HG03097 (cell line): ENCODE results near the gene KAZN.

Experiments used
- ATAC-seq: cut with Tn5 transposase; IDR thresholded peaks from one replicate; pipeline ENCODE4 v1.9.1; 2021; ENCODE audit not compliant: unreplicated experiment, low FRiP score

KAZN gene

DNA sequence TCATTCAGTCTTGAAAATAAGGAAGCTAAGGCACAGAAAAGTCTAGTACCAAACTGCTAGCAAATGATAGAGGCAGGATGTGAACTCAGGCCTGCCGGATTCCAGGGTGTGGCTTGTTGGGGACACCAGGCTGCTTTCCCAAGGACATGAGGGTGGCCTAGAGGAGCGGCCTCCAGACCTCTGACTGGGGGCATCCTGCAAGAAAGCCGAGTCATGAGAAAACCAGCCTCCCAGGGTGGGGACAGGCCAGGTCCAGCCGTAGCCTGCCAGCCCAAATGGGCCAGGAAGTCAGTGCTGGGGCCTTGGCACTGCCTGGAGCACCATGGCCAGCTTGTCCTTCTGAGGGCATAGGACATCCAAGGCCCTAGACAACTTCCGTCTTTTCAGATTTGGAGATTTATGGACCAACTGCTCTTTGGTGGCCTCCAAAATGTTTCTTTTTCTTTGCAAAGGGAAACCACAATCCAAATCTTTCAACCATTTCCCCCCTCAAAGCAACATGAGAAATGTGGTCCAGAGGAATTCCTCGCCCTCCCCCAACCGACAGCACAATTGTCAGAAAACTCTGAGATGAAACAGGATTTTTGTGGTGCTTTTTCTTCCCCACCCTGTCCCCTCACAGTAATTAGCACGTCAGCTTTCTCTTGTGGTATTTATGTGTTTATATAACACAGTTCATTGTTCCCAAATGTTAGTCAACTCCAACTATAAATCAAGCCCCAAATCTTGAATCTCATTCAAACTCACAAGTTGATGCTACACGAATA lies 212.3 kb downstream of the KAZN start:
- no peak for ATAC-seq

GRCh38 chr1:14811573-14811972 lies 213.1 kb downstream of the KAZN start:
- no peak for ATAC-seq

- ATAC-seq: no peak
Measured at GRCh38 chr1:14812189-14812588, 213.7 kb downstream of the KAZN start.

GRCh38 chr1:14815175-14815877 lies 216.8 kb downstream of the KAZN start:
- no peak for ATAC-seq

DNA sequence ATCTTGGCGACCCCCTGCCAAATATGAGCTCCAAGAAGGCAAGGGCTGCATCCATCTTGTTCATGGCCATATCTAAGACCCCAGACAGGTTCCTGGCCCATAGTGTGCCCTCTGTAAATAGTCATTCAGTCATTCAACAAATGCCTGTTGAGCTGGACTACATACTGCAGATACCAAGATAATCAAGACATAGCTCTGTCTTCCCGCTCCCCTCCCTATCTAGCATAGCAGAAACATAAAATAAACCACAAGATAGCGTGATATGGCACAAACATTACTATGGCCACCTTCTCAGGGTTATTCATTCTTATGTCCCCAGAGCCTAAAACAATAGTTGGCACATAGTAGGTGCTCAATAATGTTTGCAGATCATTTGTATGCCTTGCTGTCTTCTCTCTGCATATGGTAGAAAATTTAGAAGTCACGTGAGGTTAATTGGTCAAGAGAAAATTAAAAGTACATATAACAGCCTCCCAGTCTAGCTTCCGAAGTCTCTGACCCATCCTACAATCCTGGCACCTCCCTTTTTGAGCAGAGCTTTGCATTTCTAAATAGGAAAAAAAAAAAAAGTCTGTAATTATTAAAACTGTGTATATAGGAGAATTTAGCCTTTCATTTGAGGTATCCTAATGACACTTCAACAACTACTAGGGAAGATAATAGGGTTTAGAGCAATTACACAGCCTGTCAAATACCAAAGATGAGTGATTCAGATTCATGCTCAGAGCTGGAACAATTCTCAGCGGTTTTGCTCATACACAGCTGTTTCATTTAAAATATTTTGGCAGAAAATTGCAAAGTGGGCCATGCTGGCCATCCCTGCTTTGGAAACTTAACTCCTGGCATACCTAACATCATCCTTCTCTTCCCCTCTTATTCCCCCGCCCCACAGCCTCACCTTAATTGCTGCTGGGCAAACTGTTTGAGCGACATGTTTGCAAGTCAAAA lies 219.0 kb downstream of the KAZN start:
- no peak for ATAC-seq

- ATAC-seq: no peak
Measured at GRCh38 chr1:14820295-14821085, 222.0 kb downstream of the KAZN start.

DNA sequence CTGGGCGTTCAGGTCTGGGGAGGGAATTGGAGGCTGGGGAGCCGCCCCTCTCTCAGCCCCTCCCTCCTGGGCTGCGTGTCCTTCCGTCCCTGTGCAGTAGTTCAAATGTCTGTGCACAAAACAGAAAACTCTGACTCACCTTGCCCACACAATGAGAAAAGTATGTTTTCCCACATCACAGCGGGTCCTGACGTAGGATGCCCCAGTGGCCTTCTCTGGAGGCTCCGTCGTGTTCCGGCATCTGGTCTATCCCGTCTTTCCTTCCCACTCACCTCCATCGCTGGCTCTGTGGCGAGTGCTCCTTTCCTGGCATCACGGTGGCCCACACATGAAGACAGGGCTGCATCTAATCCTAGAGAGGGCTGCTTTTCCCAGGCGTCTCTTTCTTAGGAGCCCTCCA lies 224.0 kb downstream of the KAZN start:
- no peak for ATAC-seq

- no peak for ATAC-seq
Measured at GRCh38 chr1:14822996-14823395, 224.5 kb downstream of the KAZN start.

GRCh38 chr1:14824314-14824915 lies 225.9 kb downstream of the KAZN start:
- no peak for ATAC-seq

DNA sequence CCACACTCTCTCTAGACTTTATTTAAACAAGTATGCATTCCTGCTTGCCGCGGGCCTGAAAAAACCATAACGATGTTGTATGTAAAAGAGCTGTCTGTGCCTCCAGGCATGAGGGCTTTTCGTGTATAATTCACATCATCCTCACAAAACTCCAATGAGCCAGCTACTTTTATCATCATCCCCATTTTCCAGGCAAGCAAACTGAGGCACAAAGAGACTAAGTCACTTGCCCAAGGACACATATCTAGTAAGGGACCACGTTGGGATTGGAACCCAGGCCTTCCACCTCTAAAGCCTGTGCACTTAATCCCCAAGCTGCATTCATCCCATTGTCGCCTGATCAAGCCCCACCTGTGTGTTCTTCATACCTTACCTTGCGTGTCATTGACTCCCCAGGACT lies 226.9 kb downstream of the KAZN start:
- ATAC-seq: no peak

DNA sequence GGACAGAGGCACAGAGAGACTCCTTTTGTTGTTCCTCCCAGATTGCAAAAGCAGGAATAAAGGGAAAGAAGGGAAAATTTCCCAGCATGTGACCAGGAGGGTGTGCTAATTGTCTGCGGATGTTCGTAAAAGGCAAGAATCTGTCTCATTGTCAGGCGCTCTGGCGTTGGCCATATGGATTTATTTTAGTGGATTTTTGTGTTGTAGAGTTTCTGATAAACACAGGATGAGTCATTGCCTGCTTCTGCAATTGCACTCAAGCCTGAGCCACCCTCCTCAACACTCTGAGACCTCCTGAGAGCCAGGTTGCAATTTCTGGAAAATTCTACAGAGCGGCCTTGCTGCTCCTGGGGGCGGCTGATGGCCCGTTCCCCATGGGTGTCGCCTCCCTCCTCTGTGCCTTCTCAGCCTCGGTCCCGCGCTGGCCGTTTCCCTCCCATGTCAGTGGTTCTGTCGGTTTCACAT lies 227.7 kb downstream of the KAZN start:
- ATAC-seq: no peak

GRCh38 chr1:14826731-14827326 lies 228.3 kb downstream of the KAZN start:
- no peak for ATAC-seq

DNA sequence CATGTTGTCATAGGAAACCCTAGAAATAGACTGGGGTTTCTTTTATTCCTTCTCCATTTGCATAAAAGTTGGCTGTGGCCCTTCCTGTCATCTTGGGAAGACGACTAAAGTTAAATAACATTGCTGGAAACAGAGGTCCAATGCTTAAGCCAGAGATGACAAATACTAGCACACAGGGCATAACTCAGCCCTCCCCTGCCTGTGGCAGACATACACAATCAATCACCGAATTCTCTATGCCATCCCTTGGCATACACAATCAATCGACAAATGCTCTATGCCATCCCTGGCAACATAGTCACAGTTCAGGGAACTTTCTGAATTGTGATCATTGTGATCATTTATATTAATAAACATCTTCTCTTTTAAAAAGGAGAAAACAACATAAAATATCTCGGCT lies 229.4 kb downstream of the KAZN start:
- no peak for ATAC-seq

GRCh38 chr1:14828665-14829064 lies 230.2 kb downstream of the KAZN start:
- ATAC-seq: no peak

- ATAC-seq: no peak
Measured at GRCh38 chr1:14835725-14836124, 237.2 kb downstream of the KAZN start.

DNA sequence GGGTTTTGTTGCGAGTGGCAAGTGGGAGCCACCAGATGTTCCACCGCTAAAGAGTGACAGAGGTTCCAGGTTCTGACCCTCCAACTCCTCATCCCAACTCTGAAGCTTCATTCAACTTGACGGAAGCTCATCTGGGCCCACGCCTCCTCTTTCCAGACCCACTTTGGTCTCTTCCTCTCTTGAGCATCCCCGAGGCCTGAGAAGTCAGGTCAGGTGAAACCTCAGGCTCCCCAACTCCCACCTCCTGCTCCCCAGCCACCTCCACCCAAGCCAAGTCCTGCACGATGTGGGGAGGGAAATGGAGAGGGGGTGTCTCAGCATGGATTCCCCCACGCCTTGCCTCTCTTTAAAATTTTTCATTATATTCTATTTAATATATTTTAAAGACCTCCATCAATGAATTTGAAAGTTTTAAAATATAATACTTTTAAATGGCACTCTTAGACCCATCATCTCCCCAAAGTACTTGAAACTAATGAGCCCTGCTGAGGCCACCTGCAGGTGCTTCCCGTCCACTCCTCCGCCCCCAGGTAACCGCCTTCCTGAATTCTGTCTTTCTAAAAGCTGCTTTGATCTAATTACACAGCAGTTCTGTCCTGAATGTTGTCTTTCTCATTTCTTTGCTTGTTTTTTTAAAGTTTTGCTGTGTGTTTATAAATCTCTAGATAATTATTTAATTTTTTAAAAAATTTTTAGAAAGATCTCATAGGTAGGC lies 238.1 kb downstream of the KAZN start:
- no peak for ATAC-seq

GRCh38 chr1:14840374-14840773 lies 241.9 kb downstream of the KAZN start:
- no peak for ATAC-seq

- ATAC-seq: no peak
Measured at GRCh38 chr1:14841456-14841855, 243.0 kb downstream of the KAZN start.

- no peak for ATAC-seq
Measured at GRCh38 chr1:14841951-14842350, 243.5 kb downstream of the KAZN start.
